WTC11 (cell line): ENCODE data around the gene PBX3. TPM values are rescaled to one million over a fixed set of nuclear protein-coding genes. Genes with fewer than 3 reads are reported as not detected.

Source experiments
- ATAC-seq: fragments of 200-7000 bp; cut with Tn5 transposase; 2 replicates; pipeline ENCODE4 v1.10.0; 2021; ENCODE audit warnings: mild to moderate bottlenecking, moderate library complexity
- CTCF ChIA-PET: fragments of 300-600 bp; sonication (Branson Sonifier 250); formaldehyde crosslinking; loops from one replicate; lab custom pipeline; 2021; ENCODE audit warnings: antibody characterized with exemption; lab: Charles Lee
- POLR2A ChIA-PET: fragments of 350-600 bp; sonication (Branson Sonifier 250); formaldehyde crosslinking; loops from one replicate; lab custom pipeline; 2021; ENCODE audit warnings: antibody characterized with exemption; lab: Charles Lee
- DNase-seq: peaks from one replicate; pipeline ENCODE4 v3.0.0; 2021; ENCODE audit warnings: low spot score
- H3K27ac Mint-ChIP-seq: 2 replicates; pipeline ENCODE4 v1.8.0; 2021; ENCODE audit warnings: mixed read lengths
- H3K27me3 Mint-ChIP-seq: 2 replicates; pipeline ENCODE4 v1.8.0; 2021; ENCODE audit warnings: low read depth, mild to moderate bottlenecking, moderate library complexity, mixed read lengths
- H3K36me3 Mint-ChIP-seq: 2 replicates; pipeline ENCODE4 v1.8.0; 2021; ENCODE audit warnings: mixed read lengths
- H3K4me1 Mint-ChIP-seq: 2 replicates; pipeline ENCODE4 v1.8.0; 2022; ENCODE audit warnings: mixed read lengths
- H3K4me3 Mint-ChIP-seq: 2 replicates; pipeline ENCODE4 v1.8.0; 2021; ENCODE audit warnings: mild to moderate bottlenecking, moderate library complexity, mixed read lengths
- H3K9me3 Mint-ChIP-seq: 2 replicates; pipeline ENCODE4 v1.8.0; 2021; ENCODE audit warnings: mixed read lengths
- CBFB ChIP-seq: sonication (generic); formaldehyde crosslinking; IDR thresholded peaks from 2 replicates; pipeline ENCODE4 v1.8.1; 2022; ENCODE audit warnings: mild to moderate bottlenecking, low read depth, missing genetic modification reagents
- CREM ChIP-seq: sonication (generic); formaldehyde crosslinking; IDR thresholded peaks from 2 replicates; pipeline ENCODE4 v1.8.1; 2022; ENCODE audit warnings: mild to moderate bottlenecking, missing genetic modification reagents, moderate library complexity
- FOXP1 ChIP-seq: sonication (generic); formaldehyde crosslinking; IDR thresholded peaks from 2 replicates; pipeline ENCODE4 v1.8.0; 2022; ENCODE audit warnings: missing genetic modification reagents, mild to moderate bottlenecking, moderate library complexity, borderline replicate concordance
- IRF2 ChIP-seq: sonication (generic); formaldehyde crosslinking; IDR thresholded peaks from 2 replicates; pipeline ENCODE4 v1.8.0; 2022; ENCODE audit warnings: low read depth, missing genetic modification reagents, borderline replicate concordance
- JUN ChIP-seq: sonication (generic); formaldehyde crosslinking; IDR thresholded peaks from 2 replicates; pipeline ENCODE4 v1.8.0; 2023; ENCODE audit warnings: mild to moderate bottlenecking, missing genetic modification reagents
- MYBL2 ChIP-seq: sonication (generic); formaldehyde crosslinking; IDR thresholded peaks from 2 replicates; pipeline ENCODE4 v1.8.1; 2023; ENCODE audit warnings: mild to moderate bottlenecking, moderate library complexity, missing genetic modification reagents
- NFATC4 ChIP-seq: fragments of 250-450 bp; sonication (Bioruptor Pico); IDR thresholded peaks from 2 replicates; pipeline ENCODE4 v1.9.0; 2021; ENCODE audit warnings: mild to moderate bottlenecking
- OVOL2 ChIP-seq: fragments of 250-450 bp; sonication (Bioruptor Pico); IDR thresholded peaks from 2 replicates; pipeline ENCODE4 v1.9.0; 2021; ENCODE audit warnings: mild to moderate bottlenecking, borderline replicate concordance
- PRRX2 ChIP-seq: fragments of 250-450 bp; sonication (Bioruptor Pico); IDR thresholded peaks from 2 replicates; pipeline ENCODE4 v1.8.0; 2021; ENCODE audit warnings: mild to moderate bottlenecking
- RELA ChIP-seq: sonication (generic); formaldehyde crosslinking; IDR thresholded peaks from 2 replicates; pipeline ENCODE4 v1.8.1; 2022; ENCODE audit warnings: missing genetic modification reagents, mild to moderate bottlenecking, borderline replicate concordance
- SMAD3 ChIP-seq: sonication (generic); formaldehyde crosslinking; IDR thresholded peaks from 2 replicates; pipeline ENCODE4 v1.8.0; 2022; ENCODE audit warnings: missing genetic modification reagents, mild to moderate bottlenecking, borderline replicate concordance
- SOX15 ChIP-seq: fragments of 250-450 bp; sonication (Bioruptor Pico); IDR thresholded peaks from 2 replicates; pipeline ENCODE4 v1.9.0; 2021; ENCODE audit warnings: mild to moderate bottlenecking
- SP1 ChIP-seq: sonication (generic); formaldehyde crosslinking; conservative IDR thresholded peaks from 2 replicates; pipeline ENCODE4 v1.8.1; 2022; ENCODE audit warnings: missing genetic modification reagents
- ZNF317 ChIP-seq: sonication (generic); formaldehyde crosslinking; IDR thresholded peaks from 2 replicates; pipeline ENCODE4 v1.8.1; 2023; ENCODE audit warnings: low read depth, mild to moderate bottlenecking, moderate library complexity, missing genetic modification reagents, borderline replicate concordance
- ZNF396 ChIP-seq: fragments of 250-450 bp; sonication (Bioruptor Pico); IDR thresholded peaks from 2 replicates; pipeline ENCODE4 v1.8.0; 2021; ENCODE audit warnings: mild to moderate bottlenecking, moderate library complexity, borderline replicate concordance
- ZNF416 ChIP-seq: fragments of 250-450 bp; sonication (Bioruptor Pico); IDR thresholded peaks from 2 replicates; pipeline ENCODE4 v1.9.0; 2021; ENCODE audit warnings: mild to moderate bottlenecking, inconsistent platforms
- total RNA-seq: library from RNA; stranded (reverse); gene quantifications from 3 replicates; pipeline ENCODE4 v1.2.3, GENCODE V29; 2021
- TF ChIP-seq, protein P1 (sequence below): sonication (generic); formaldehyde crosslinking; IDR thresholded peaks from 2 replicates; pipeline ENCODE4 v1.8.1; 2023; ENCODE audit warnings: mild to moderate bottlenecking, missing genetic modification reagents, borderline replicate concordance
- TF ChIP-seq, protein P2 (sequence below): sonication (generic); formaldehyde crosslinking; IDR thresholded peaks from 2 replicates; pipeline ENCODE4 v1.8.1; 2022; ENCODE audit warnings: missing genetic modification reagents, borderline replicate concordance
- TF ChIP-seq, protein P3 (sequence below): sonication (generic); formaldehyde crosslinking; IDR thresholded peaks from 2 replicates; pipeline ENCODE4 v1.8.1; 2022; ENCODE audit warnings: mild to moderate bottlenecking, moderate library complexity, missing genetic modification reagents
- TF ChIP-seq, protein P4 (sequence below): sonication (generic); formaldehyde crosslinking; conservative IDR thresholded peaks from 2 replicates; pipeline ENCODE4 v1.8.1; 2023; ENCODE audit warnings: mild to moderate bottlenecking, low read depth, missing genetic modification reagents, moderate library complexity
- TF ChIP-seq, protein P5 (sequence below): sonication (generic); formaldehyde crosslinking; conservative IDR thresholded peaks from 2 replicates; pipeline ENCODE4 v1.8.1; 2022; ENCODE audit warnings: mild to moderate bottlenecking, missing genetic modification reagents

The PBX3 gene
- total RNA-seq, 1 experiment from 2014 or later: 48.5 TPM

GRCh38 chr9:125795970-125796596 is 48.9 kb downstream of the PBX3 start:
- Mint-ChIP-seq H3K27ac (peak overlapping the region; percentile 57; the same call in 1 of the 2 replicates), H3K4me3 (no peak overlapping the region), H3K9me3 (no peaks in the 10 kb centered on the region), H3K27me3 (no peaks in the 10 kb centered on the region), H3K36me3 (no peaks in the 10 kb centered on the region), H3K4me1 (peaks cover 10% of the 10 kb centered on the region; the same call in 1 of the 2 replicates)
- no peak for DNase-seq
- TF ChIP-seq PRRX2: no peak
- CTCF ChIA-PET: no interaction called here
- POLR2A ChIA-PET: no interaction called here
- ATAC-seq: no peak

DNA sequence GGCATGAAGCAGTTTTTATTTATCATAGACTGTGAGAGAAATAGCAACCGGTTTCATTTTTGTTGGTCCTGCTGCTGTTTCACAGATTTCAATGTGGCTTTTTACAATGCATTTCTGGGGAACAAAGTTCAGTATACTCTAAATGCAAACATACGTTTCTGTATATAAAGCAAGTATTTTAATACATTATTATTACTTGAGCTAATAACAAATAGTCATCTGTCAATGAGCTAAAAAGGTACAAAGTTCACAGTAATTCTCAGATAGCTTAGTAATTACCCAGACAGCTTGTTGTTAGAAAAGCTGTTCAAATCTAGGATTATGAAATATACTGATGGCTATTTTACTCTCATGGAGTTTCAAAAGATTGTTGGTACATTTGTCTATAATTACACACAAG is 50.8 kb downstream of the PBX3 start:
- Mint-ChIP-seq H3K9me3 (no peaks in the 10 kb centered on the region), H3K4me1 (peaks cover 10% of the 10 kb centered on the region; the same call in 1 of the 2 replicates), H3K36me3 (no peaks in the 10 kb centered on the region), H3K4me3 (no peak overlapping the region), H3K27me3 (no peaks in the 10 kb centered on the region), H3K27ac (no peak overlapping the region)
- ChIA-PET CTCF (no interaction called here), POLR2A (no interaction called here)
- no peak for ATAC-seq
- TF ChIP-seq MYBL2 (no peak), RELA (CRISPR knock-in tag) (no peak), OVOL2 (no peak), CREM (CRISPR knock-in tag) (no peak), IRF2 (CRISPR knock-in tag) (no peak), FOXP1 (CRISPR knock-in tag) (no peak), JUN (CRISPR knock-in tag) (no peak), SMAD3 (CRISPR knock-in tag) (no peak), ZNF416 (CRISPR knock-in tag) (no peak), NFATC4 (CRISPR knock-in tag) (no peak), ZNF396 (CRISPR knock-in tag) (no peak), SP1 (CRISPR knock-in tag) (no peak), ZNF317 (CRISPR knock-in tag) (no peak), CBFB (CRISPR knock-in tag) (no peak), SOX15 (CRISPR knock-in tag) (no peak)
- TF ChIP-seq, protein P1, sequence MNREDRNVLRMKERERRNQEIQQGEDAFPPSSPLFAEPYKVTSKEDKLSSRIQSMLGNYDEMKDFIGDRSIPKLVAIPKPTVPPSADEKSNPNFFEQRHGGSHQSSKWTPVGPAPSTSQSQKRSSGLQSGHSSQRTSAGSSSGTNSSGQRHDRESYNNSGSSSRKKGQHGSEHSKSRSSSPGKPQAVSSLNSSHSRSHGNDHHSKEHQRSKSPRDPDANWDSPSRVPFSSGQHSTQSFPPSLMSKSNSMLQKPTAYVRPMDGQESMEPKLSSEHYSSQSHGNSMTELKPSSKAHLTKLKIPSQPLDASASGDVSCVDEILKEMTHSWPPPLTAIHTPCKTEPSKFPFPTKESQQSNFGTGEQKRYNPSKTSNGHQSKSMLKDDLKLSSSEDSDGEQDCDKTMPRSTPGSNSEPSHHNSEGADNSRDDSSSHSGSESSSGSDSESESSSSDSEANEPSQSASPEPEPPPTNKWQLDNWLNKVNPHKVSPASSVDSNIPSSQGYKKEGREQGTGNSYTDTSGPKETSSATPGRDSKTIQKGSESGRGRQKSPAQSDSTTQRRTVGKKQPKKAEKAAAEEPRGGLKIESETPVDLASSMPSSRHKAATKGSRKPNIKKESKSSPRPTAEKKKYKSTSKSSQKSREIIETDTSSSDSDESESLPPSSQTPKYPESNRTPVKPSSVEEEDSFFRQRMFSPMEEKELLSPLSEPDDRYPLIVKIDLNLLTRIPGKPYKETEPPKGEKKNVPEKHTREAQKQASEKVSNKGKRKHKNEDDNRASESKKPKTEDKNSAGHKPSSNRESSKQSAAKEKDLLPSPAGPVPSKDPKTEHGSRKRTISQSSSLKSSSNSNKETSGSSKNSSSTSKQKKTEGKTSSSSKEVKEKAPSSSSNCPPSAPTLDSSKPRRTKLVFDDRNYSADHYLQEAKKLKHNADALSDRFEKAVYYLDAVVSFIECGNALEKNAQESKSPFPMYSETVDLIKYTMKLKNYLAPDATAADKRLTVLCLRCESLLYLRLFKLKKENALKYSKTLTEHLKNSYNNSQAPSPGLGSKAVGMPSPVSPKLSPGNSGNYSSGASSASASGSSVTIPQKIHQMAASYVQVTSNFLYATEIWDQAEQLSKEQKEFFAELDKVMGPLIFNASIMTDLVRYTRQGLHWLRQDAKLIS (CRISPR knock-in tag): no peak
- TF ChIP-seq, protein P2, sequence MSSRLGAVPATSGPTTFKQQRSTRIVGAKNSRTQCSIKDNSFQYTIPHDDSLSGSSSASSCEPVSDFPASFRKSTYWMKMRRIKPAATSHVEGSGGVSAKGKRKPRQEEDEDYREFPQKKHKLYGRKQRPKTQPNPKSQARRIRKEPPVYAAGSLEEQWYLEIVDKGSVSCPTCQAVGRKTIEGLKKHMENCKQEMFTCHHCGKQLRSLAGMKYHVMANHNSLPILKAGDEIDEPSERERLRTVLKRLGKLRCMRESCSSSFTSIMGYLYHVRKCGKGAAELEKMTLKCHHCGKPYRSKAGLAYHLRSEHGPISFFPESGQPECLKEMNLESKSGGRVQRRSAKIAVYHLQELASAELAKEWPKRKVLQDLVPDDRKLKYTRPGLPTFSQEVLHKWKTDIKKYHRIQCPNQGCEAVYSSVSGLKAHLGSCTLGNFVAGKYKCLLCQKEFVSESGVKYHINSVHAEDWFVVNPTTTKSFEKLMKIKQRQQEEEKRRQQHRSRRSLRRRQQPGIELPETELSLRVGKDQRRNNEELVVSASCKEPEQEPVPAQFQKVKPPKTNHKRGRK (CRISPR knock-in tag): no peak
- TF ChIP-seq, protein P3, sequence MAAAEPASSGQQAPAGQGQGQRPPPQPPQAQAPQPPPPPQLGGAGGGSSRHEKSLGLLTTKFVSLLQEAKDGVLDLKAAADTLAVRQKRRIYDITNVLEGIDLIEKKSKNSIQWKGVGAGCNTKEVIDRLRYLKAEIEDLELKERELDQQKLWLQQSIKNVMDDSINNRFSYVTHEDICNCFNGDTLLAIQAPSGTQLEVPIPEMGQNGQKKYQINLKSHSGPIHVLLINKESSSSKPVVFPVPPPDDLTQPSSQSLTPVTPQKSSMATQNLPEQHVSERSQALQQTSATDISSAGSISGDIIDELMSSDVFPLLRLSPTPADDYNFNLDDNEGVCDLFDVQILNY: no peak
- TF ChIP-seq, protein P4, sequence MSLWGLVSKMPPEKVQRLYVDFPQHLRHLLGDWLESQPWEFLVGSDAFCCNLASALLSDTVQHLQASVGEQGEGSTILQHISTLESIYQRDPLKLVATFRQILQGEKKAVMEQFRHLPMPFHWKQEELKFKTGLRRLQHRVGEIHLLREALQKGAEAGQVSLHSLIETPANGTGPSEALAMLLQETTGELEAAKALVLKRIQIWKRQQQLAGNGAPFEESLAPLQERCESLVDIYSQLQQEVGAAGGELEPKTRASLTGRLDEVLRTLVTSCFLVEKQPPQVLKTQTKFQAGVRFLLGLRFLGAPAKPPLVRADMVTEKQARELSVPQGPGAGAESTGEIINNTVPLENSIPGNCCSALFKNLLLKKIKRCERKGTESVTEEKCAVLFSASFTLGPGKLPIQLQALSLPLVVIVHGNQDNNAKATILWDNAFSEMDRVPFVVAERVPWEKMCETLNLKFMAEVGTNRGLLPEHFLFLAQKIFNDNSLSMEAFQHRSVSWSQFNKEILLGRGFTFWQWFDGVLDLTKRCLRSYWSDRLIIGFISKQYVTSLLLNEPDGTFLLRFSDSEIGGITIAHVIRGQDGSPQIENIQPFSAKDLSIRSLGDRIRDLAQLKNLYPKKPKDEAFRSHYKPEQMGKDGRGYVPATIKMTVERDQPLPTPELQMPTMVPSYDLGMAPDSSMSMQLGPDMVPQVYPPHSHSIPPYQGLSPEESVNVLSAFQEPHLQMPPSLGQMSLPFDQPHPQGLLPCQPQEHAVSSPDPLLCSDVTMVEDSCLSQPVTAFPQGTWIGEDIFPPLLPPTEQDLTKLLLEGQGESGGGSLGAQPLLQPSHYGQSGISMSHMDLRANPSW: no peak
- TF ChIP-seq, protein P5, sequence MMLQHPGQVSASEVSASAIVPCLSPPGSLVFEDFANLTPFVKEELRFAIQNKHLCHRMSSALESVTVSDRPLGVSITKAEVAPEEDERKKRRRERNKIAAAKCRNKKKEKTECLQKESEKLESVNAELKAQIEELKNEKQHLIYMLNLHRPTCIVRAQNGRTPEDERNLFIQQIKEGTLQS (CRISPR knock-in tag): no peak
- no peak for DNase-seq
